HepG2 (cell line): ENCODE results near the gene COL5A1. TPM values are rescaled to one million over a fixed set of nuclear protein-coding genes. Genes with fewer than 3 reads are reported as not detected.
A peak's percentile ranks its signal among the peaks of the same experiment; 100 is the strongest.

ENCODE experiments used
- ATAC-seq: fragments of 200-7000 bp; cut with Tn5 transposase; 3 replicates; pipeline ENCODE4 v1.9.1; 2020; ENCODE audit warnings: mild to moderate bottlenecking, moderate library complexity
- BruUV-seq: library from RNA; stranded (reverse); fragments of 400-500 nt; replicated peaks from 2 replicates; lab custom pipeline; 2021; lab: Mats Ljungman, UMichigan
- CTCF ChIA-PET: fragments of 300-600 bp; formaldehyde crosslinking; extraction: SDS; loops from one replicate; lab custom pipeline; 2021; ENCODE audit warnings: low total read pairs, inconsistent platforms, low intra/inter-chr PET ratio; lab: Yijun Ruan, JAX
- POLR2A ChIA-PET: fragments of 350-600 bp; sonication (Branson Sonifier 250); formaldehyde crosslinking; loops from one replicate; lab custom pipeline; 2020; ENCODE audit warnings: antibody characterized with exemption, inconsistent platforms; lab: Yijun Ruan, JAX
- DNase-seq: peaks from one replicate; pipeline ENCODE4 v3.0.0-alpha.2; 2015; ENCODE audit warnings: low spot score
- FAIRE-seq: peaks from 3 replicates; lab custom pipeline; 2011; peaks lifted over from hg19 to GRCh38; lab: Jason Lieb, UNC
- H2AFZ ChIP-seq: one replicate; pipeline ENCODE4 v1.6.1; 2011; ENCODE audit warnings: low read length, inconsistent platforms
- H3K27ac ChIP-seq: fragments of 300-600 bp; 3 replicates; pipeline ENCODE4 v1.8.0; 2011; ENCODE audit warnings: mixed run types, mild to moderate bottlenecking, mixed read lengths, low read length, inconsistent platforms; ENCODE audit not compliant: insufficient read depth; ENCODE audit errors: extremely low read length
- H3K27me3 ChIP-seq, 2 experiments: fragments of 200-600 bp in 1 of 2; 2 replicates in 1 of 2; 3 replicates in 1 of 2; pipeline versions ENCODE4 v1.6.0 to v1.8.0; 2011; ENCODE audit warnings: low read length in 2 of 2, mild to moderate bottlenecking in 2 of 2, moderate library complexity in 2 of 2, inconsistent platforms in 1 of 2; ENCODE audit not compliant: insufficient read depth in 2 of 2, control insufficient read depth in 1 of 2
- H3K36me3 ChIP-seq, 2 experiments: fragments of 200-600 bp in 1 of 2; replicated peaks in 1 of 2; 2 replicates in 1 of 2; 3 replicates in 1 of 2; pipeline versions ENCODE4 v1.5.1 to v1.8.0; 2011; ENCODE audit warnings: low read length in 2 of 2, inconsistent platforms in 1 of 2; ENCODE audit not compliant: insufficient read depth in 2 of 2, control insufficient read depth in 1 of 2
- H3K4me1 ChIP-seq: 2 replicates; pipeline ENCODE4 v1.5.1; 2012; ENCODE audit warnings: low read length, inconsistent platforms; ENCODE audit not compliant: insufficient read depth
- H3K4me2 ChIP-seq: 2 replicates; pipeline ENCODE4 v1.6.0; 2011; ENCODE audit warnings: low read depth, low read length, inconsistent platforms
- H3K4me3 ChIP-seq, 3 experiments: fragments of 200-600 bp in 1 of 3; sonication (generic), shearing (Covaris generic) in 1 of 3; replicated peaks in 1 of 3; 2 replicates each; pipeline ENCODE4 v1.5.1; 2011 to 2016; ENCODE audit warnings: low read length in 3 of 3, inconsistent platforms in 2 of 3, low read depth in 2 of 3, mild to moderate bottlenecking in 2 of 3, control low read depth in 1 of 3, mixed read lengths in 1 of 3; ENCODE audit not compliant: insufficient read depth in 1 of 3
- H3K79me2 ChIP-seq: one replicate; pipeline ENCODE4 v1.6.1; 2011; ENCODE audit warnings: low read length, inconsistent platforms; ENCODE audit not compliant: insufficient read depth
- H3K9ac ChIP-seq: 2 replicates; pipeline ENCODE4 v1.6.0; 2011; ENCODE audit warnings: mild to moderate bottlenecking, low read depth, low read length, inconsistent platforms; ENCODE audit not compliant: insufficient read depth
- H3K9me3 ChIP-seq: 2 replicates; pipeline ENCODE4 v1.5.1; 2012; ENCODE audit warnings: mild to moderate bottlenecking, low read length
- H4K20me1 ChIP-seq: 2 replicates; pipeline ENCODE4 v1.6.0; 2011; ENCODE audit warnings: inconsistent platforms, mild to moderate bottlenecking, low read length, moderate library complexity; ENCODE audit not compliant: insufficient read depth
- ZMYM3 ChIP-seq: sonication (generic); formaldehyde crosslinking; IDR thresholded peaks from 2 replicates; pipeline ENCODE4 v1.5.1; 2020; ENCODE audit warnings: mild to moderate bottlenecking, missing genetic modification reagents
- ZNF563 ChIP-seq: sonication (generic); formaldehyde crosslinking; IDR thresholded peaks from 2 replicates; pipeline ENCODE4 v1.8.0; 2022; ENCODE audit warnings: mild to moderate bottlenecking, moderate library complexity, missing genetic modification reagents
- ZNF768 ChIP-seq: sonication (generic); formaldehyde crosslinking; IDR thresholded peaks from 2 replicates; pipeline ENCODE4 v1.4.0; 2020; ENCODE audit warnings: missing genetic modification reagents
- WGBS: methylation state at CpG from one replicate; pipeline ENCODE4 v1.1.6; 2017; ENCODE audit warnings: low lambda C conversion rate; 5-methylcytosine and 5-hydroxymethylcytosine counted together
- in situ Hi-C: cut with HindIII; loops from 2 replicates; pipeline ENCODE4 v1.10.0; 2017; ENCODE audit warnings: low pct_unique_long_range_greater_than_20kb; ENCODE audit not compliant: extremely low pct_ligation_motif_present
- intact Hi-C: fragments of 100-400 bp; cut with micrococcal nuclease; formaldehyde crosslinking; loops from one replicate; pipeline ENCODE4 v1.10.0; 2022; ENCODE audit not compliant: unreplicated experiment
- polyA plus RNA-seq, 8 experiments: library from polyadenylated mRNA; depleted of rRNA in 3 of 8; stranded (reverse) in 7 of 8; unstranded in 1 of 8; fragments of >200 nt; fragmentation: Illumina TruSeq in 4 of 8; extraction: Trizol in 4 of 8; gene quantifications; 2 replicates each; pipeline versions ENCODE4 v1.2.1 to v1.2.3, GENCODE V29; 2011 to 2016; ENCODE audit warnings: low read depth in 4 of 8, missing spikeins in 1 of 8, mixed read lengths in 1 of 8; ENCODE audit not compliant: insufficient read depth in 1 of 8
- total RNA-seq, 5 experiments: library from RNA; depleted of rRNA; stranded (reverse); fragments of >200 nt; fragmentation: Illumina TruSeq; extraction: Trizol; gene quantifications; 2 replicates each; pipeline ENCODE4 v1.2.3, GENCODE V29; 2016; ENCODE audit warnings: low read depth in 1 of 5
- TF ChIP-seq, protein P1 (sequence below), 2 experiments: fragments of 450-650 bp in 1 of 2; sonication (generic) in 1 of 2; formaldehyde crosslinking in 1 of 2; IDR thresholded peaks; 2 replicates each; pipeline versions ENCODE4 v1.6.1 to v1.8.0; 2016 to 2022; ENCODE audit warnings: antibody characterized with exemption in 1 of 2, mild to moderate bottlenecking in 1 of 2, missing genetic modification reagents in 1 of 2

The COL5A1 gene
- total and polyA plus RNA-seq, 2 of the 13 experiments (the other 11 are each of a cell fraction or from before 2014, with no cell fraction given) = not detected

DNA sequence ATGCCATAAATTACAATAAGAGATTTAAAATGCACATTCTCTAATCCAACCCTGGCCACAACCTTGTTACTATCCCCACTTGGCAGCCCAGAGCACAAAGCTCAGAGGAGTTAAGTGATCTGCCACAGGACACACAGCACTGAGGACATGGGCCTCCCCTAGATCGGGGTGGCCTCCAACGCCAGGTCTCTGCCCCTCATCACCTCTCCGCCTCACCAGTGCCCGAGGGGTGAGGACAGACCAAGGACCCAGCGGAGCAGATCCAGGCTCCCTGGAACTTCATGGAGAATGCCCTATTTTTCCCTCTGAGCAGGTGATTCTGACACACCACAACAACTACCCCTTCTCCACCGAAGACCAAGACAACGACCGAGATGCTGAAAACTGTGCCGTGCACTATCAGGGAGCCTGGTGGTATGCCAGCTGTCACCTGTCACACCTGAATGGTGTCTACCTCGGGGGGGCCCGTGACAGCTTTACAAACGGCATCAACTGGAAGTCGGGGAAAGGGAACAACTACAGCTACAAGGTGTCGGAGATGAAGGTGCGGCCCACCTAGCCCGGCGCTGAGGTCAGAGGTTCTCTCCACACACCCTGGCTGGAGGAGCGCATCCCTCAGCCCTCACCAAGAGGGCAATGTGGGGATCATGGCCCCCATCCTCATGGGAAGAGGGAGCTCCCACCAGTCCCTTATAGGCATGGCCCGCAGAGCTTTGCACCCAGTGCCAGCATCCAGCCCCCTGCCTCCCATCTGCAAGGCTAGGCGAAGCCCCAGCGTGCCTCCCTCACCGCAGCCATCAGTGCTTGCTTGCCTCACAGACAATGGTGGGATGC, 226.5 kb downstream of the COL5A1 start:
- in situ Hi-C loops = no loop called here
- no peak for DNase-seq
- CTCF ChIA-PET = no interaction called here
- Histone ChIP-seq H3K9ac (no peak overlapping the region), H3K4me3 (no peak overlapping the region), H3K79me2 (no peaks in the 10 kb centered on the region), H3K4me1 (no peaks in the 10 kb centered on the region), H3K36me3 (no peaks in the 10 kb centered on the region), H3K4me2 (no peak overlapping the region), H3K27me3 (peaks cover 2 to 36% of the 10 kb centered on the region in 2 experiments; a peak in 3 of 5 replicates), H3K9me3 (no peaks in the 10 kb centered on the region), H3K27ac (no peak overlapping the region), H2AFZ (no peak overlapping the region), H4K20me1 (no peaks in the 10 kb centered on the region)
- POLR2A ChIA-PET = no interaction called here
- WGBS = 51% methylated on average over 17 of the region's 22 CpGs
- no peak for FAIRE-seq
- peak; percentile 88 for TF ChIP-seq ZNF768 (CRISPR knock-in tag)
- TF ChIP-seq ZMYM3 (CRISPR knock-in tag) = no peak
- BruUV-seq = no TSS peak
- no peak for ATAC-seq
- intact Hi-C loops = no loop called here

DNA sequence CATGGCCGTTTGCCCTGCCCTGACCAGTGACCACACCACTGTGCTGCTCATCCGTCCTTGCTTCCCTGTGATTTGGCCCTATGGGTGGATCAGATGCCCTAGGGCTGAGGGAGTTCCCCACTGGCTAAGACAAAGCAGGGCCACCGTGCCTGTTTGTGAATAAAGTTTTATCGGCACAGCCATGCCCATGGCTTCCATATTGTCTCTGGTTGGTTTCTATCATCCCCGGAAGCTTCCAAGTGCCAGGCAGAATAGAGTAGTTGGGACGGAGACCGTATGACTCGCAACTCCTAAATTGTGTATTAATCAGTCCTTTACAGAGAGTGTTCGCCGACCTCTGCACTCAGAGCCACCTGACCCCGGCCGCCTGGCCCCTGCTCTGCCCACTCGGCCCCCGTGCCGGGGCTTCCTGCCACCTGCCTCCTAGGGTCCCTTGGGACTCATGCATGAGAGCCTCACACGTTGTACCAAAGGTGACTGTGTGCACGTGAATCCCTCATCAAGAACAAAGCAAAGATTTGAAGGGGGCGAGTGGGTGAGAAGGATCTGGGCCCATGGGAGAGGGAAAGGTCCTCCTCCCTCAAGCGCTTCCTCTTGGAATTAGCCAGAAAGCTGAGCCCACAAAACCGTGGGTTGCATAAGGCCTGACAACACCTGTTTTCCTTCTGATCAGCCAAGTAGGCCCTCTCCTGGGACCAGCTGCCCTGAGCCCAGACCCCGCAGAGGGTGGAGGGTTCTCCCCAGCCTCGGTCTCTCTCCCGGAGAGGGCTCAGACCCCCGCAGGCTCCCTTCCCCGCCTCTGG, 227.3 kb downstream of the COL5A1 start:
- H3K4me2 ChIP-seq = no peak overlapping the region
- ATAC-seq (no peak), DNase-seq (no peak), FAIRE-seq (no peak)
- H3K4me1 ChIP-seq = no peaks in the 10 kb centered on the region
- no peaks in the 10 kb centered on the region for H3K79me2 ChIP-seq
- no peaks in the 10 kb centered on the region for H3K36me3 ChIP-seq
- in situ Hi-C loops = no loop called here
- H3K9ac ChIP-seq = no peak overlapping the region
- H3K4me3 ChIP-seq = no peak overlapping the region
- H2AFZ ChIP-seq = no peak overlapping the region
- H3K27me3 ChIP-seq = peaks cover 2 to 31% of the 10 kb centered on the region in 2 experiments; a peak in 3 of 5 replicates
- no peak for TF ChIP-seq ZNF563 (CRISPR knock-in tag)
- TF ChIP-seq, protein P1, sequence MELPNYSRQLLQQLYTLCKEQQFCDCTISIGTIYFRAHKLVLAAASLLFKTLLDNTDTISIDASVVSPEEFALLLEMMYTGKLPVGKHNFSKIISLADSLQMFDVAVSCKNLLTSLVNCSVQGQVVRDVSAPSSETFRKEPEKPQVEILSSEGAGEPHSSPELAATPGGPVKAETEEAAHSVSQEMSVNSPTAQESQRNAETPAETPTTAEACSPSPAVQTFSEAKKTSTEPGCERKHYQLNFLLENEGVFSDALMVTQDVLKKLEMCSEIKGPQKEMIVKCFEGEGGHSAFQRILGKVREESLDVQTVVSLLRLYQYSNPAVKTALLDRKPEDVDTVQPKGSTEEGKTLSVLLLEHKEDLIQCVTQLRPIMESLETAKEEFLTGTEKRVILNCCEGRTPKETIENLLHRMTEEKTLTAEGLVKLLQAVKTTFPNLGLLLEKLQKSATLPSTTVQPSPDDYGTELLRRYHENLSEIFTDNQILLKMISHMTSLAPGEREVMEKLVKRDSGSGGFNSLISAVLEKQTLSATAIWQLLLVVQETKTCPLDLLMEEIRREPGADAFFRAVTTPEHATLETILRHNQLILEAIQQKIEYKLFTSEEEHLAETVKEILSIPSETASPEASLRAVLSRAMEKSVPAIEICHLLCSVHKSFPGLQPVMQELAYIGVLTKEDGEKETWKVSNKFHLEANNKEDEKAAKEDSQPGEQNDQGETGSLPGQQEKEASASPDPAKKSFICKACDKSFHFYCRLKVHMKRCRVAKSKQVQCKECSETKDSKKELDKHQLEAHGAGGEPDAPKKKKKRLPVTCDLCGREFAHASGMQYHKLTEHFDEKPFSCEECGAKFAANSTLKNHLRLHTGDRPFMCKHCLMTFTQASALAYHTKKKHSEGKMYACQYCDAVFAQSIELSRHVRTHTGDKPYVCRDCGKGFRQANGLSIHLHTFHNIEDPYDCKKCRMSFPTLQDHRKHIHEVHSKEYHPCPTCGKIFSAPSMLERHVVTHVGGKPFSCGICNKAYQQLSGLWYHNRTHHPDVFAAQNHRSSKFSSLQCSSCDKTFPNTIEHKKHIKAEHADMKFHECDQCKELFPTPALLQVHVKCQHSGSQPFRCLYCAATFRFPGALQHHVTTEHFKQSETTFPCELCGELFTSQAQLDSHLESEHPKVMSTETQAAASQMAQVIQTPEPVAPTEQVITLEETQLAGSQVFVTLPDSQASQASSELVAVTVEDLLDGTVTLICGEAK (IDR thresholded peaks at IDR 0.05) = no peak
- TF ChIP-seq, protein P1 (CRISPR knock-in tag; IDR thresholded peaks at IDR 0.05) = peak; percentile 70; the same call in 1 of the 2 replicates
- H3K9me3 ChIP-seq = no peaks in the 10 kb centered on the region
- intact Hi-C loops = no loop called here
- H3K27ac ChIP-seq = no peak overlapping the region
- CTCF ChIA-PET = no interaction called here
- no TSS peak for BruUV-seq
- H4K20me1 ChIP-seq = no peaks in the 10 kb centered on the region
- WGBS = 17% methylated on average over 12 of the region's 25 CpGs
- POLR2A ChIA-PET = no interaction called here
